Mucosa of descending colon (tissue), 3 donors: ENCODE results near the gene NBAS. TPM values are rescaled to one million over a fixed set of nuclear protein-coding genes. Genes with fewer than 3 reads are reported as not detected.
A peak's percentile ranks its signal among the peaks of the same experiment; 100 is the strongest.

Source experiments
- ATAC-seq: fragments of 200-7000 bp; cut with Tn5 transposase; one replicate; pipeline ENCODE4 v1.9.1; 2020; ENCODE audit warnings: mild to moderate bottlenecking, moderate library complexity
- DNase-seq, 3 donors: peaks; one replicate each; pipeline ENCODE4 v3.0.0-alpha.2; 2020
- H3K36me3 ChIP-seq: fragments of 200-600 bp; one replicate; pipeline ENCODE4 v1.8.0; 2021; ENCODE audit warnings: low read depth, mild to moderate bottlenecking
- H3K4me1 ChIP-seq: fragments of 200-600 bp; one replicate; pipeline ENCODE4 v1.8.0; 2021; ENCODE audit warnings: low read depth, mild to moderate bottlenecking
- H3K4me3 ChIP-seq: fragments of 200-600 bp; one replicate; pipeline ENCODE4 v1.8.0; 2021; ENCODE audit warnings: mild to moderate bottlenecking
- H3K9me3 ChIP-seq: fragments of 200-600 bp; one replicate; pipeline ENCODE4 v1.8.0; 2021; ENCODE audit warnings: mild to moderate bottlenecking
- intact Hi-C, 2 donors: fragments of 100-400 bp; cut with DNase I in 1 of 2; cut with micrococcal nuclease in 1 of 2; formaldehyde crosslinking; loops; one replicate each; pipeline versions ENCODE4 v1.11.0 to v1.11.1; 2022; cut with DNase I, micrococcal nuclease
- total RNA-seq, 3 donors: library from RNA; stranded (reverse); fragmentation: NEBNext Ultra II Directional in 2 of 3; extraction: Animal tissue kit (Norgen Biotek cat#: 25700) in 2 of 3; gene quantifications; one replicate each; pipeline versions ENCODE4 v1.2.1 to v1.2.4, GENCODE V29; 2021 to 2023
- TF ChIP-seq, protein P1 (sequence below): fragments of 200-600 bp; IDR thresholded peaks from one replicate; pipeline ENCODE4 v1.8.0; 2022; ENCODE audit warnings: antibody characterized with exemption, mild to moderate bottlenecking
- donor health status: DM: no; HTN: no; CAD: no; lungs with moderate emphysema.
- donor health status: DM: no; HTN: no; CAD: no.
- donor health status: DM: no; HTN: yes; CAD: no.

The NBAS gene
- total RNA-seq, 3 donors from 2014 or later, result 25.8 to 50.2 (median 32.8) TPM

DNA sequence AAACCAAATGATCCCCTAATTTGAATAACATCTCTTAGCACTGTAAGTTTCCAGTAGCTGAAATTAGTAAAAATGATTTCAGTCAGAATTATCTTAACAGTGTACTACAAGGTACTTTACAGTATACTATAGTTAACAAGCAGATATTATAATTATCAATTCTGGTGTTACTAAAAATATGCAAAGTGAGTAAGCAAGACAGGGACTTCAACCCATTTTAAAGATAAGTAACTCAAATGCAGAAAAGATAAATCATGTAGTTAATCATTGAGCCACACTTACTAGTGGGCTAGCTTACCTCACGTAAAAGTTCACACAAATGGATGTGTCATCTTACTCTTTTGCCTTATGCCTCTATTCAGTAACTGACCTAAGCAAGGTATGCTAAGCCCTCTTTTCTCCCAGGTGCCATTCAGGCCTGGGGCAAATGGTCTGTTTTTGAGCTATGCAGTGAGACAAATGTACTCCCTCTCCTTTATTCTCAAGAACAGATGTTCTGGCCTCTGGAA, 101.0 kb downstream of the NBAS start:
- no peaks in the 10 kb centered on the region for H3K9me3 ChIP-seq
- ATAC-seq (no peak), DNase-seq (no peak)
- intact Hi-C loops, result no loop called here
- peaks cover 4% of the 10 kb centered on the region for H3K4me1 ChIP-seq
- TF ChIP-seq, protein P1, sequence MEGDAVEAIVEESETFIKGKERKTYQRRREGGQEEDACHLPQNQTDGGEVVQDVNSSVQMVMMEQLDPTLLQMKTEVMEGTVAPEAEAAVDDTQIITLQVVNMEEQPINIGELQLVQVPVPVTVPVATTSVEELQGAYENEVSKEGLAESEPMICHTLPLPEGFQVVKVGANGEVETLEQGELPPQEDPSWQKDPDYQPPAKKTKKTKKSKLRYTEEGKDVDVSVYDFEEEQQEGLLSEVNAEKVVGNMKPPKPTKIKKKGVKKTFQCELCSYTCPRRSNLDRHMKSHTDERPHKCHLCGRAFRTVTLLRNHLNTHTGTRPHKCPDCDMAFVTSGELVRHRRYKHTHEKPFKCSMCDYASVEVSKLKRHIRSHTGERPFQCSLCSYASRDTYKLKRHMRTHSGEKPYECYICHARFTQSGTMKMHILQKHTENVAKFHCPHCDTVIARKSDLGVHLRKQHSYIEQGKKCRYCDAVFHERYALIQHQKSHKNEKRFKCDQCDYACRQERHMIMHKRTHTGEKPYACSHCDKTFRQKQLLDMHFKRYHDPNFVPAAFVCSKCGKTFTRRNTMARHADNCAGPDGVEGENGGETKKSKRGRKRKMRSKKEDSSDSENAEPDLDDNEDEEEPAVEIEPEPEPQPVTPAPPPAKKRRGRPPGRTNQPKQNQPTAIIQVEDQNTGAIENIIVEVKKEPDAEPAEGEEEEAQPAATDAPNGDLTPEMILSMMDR, result no peak
- no peaks in the 10 kb centered on the region for H3K36me3 ChIP-seq
- no peak overlapping the region for H3K4me3 ChIP-seq

DNA sequence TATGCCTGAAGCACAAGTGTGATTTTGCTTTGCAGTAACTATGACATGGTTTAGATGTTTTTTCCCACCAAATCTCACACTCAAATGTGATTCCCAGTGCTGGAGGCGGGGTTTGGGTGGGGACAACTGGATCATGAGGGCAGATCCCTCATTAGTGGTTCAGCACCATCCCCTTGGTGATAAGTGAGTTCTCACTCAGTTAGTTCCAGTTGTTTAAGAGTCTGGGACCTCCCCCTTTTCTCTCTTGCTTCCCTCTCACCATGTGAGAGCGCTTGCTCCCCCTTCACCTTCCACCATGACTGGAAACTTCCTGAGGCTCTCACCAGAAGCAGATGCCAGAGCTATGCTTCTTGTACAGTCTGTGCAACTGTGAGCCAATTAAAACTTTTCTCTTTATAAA, 102.9 kb downstream of the NBAS start:
- TF ChIP-seq, protein P1, result no peak
- H3K36me3 ChIP-seq, result no peaks in the 10 kb centered on the region
- intact Hi-C loops, result no loop called here
- H3K4me3 ChIP-seq, result no peak overlapping the region
- ATAC-seq, result no peak
- peaks cover 5% of the 10 kb centered on the region for H3K4me1 ChIP-seq
- no peak for DNase-seq
- no peaks in the 10 kb centered on the region for H3K9me3 ChIP-seq

DNA sequence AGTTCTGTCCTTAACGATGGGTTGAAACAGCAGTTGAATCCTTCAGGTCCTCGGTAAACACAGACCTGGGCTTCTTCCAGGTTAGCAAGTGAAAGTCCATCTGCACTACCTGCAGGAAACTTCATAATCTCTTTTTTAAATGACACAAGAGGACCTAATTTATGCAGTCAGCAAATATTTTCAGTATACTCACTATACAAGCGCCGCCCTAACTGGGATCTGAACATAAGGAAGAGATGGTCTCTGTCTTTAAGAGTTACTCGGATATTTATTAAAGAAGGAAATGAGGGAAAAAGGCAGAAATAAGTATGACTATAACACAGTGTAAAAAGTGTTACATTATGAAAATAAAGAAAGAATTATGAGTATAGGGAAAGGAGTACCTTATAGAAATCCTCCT, 103.3 kb downstream of the NBAS start:
- H3K36me3 ChIP-seq, result no peaks in the 10 kb centered on the region
- H3K9me3 ChIP-seq, result no peaks in the 10 kb centered on the region
- peak; percentile 23 for ATAC-seq
- H3K4me1 ChIP-seq, result peaks cover 5% of the 10 kb centered on the region
- DNase-seq, result no peak
- intact Hi-C loops, result no loop called here
- TF ChIP-seq, protein P1, result no peak
- no peak overlapping the region for H3K4me3 ChIP-seq

DNA sequence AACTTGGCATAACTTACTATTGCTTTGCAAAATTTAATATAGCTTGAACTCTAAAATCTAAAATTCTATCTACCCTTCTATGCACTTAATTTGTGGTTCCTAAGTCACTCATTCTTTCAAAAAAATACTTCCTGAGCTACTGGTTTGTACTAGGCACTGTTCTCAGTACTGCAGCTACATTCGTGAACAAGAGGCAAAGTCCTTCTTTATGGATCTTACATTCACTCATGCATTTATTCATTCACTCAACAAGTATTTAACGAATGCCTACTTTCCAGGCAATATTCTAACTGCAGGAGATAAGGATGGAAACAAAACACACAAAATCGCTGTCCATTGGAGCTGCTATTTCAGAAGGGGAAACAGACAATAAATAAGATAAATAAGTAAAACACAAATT, 104.8 kb downstream of the NBAS start:
- peak; percentile 83 for ATAC-seq
- Histone ChIP-seq H3K4me3 (no peak overlapping the region), H3K4me1 (peaks cover 5% of the 10 kb centered on the region), H3K36me3 (no peaks in the 10 kb centered on the region), H3K9me3 (no peaks in the 10 kb centered on the region)
- TF ChIP-seq, protein P1, result no peak
- intact Hi-C loops, result no loop called here
- no peak for DNase-seq

- intact Hi-C loops, result no loop called here
- TF ChIP-seq, protein P1, result no peak
Measured at GRCh38 chr2:15450808-15451207, 110.3 kb downstream of the NBAS start.

More at GRCh38 chr2:15450808-15451207, 110.3 kb downstream of the NBAS start:
- Histone ChIP-seq H3K4me3 (no peak overlapping the region), H3K36me3 (no peaks in the 10 kb centered on the region), H3K9me3 (no peaks in the 10 kb centered on the region), H3K4me1 (peaks cover 5% of the 10 kb centered on the region)
- DNase-seq (no peak), ATAC-seq (no peak)
